Activated CD8-positive, alpha-beta T cell treated with anti-CD3 and anti-CD28 coated beads for 36 hours (primary cell): ENCODE measurements around the gene PTGES. TPM values are rescaled to one million over a fixed set of nuclear protein-coding genes. Genes with fewer than 3 reads are reported as not detected.

Source experiments
- ATAC-seq: fragments of 200-7000 bp; cut with Tn5 transposase; one replicate; pipeline ENCODE4 v1.10.0; 2021; ENCODE audit warnings: mild to moderate bottlenecking, moderate library complexity
- CTCF ChIA-PET: fragments of 350-600 bp; sonication (Branson Sonifier 250); formaldehyde crosslinking; loops from one replicate; lab custom pipeline; 2021; ENCODE audit warnings: antibody characterized with exemption; lab: Charles Lee
- POLR2A ChIA-PET: fragments of 350-600 bp; sonication (Branson Sonifier 250); formaldehyde crosslinking; loops from one replicate; lab custom pipeline; 2021; ENCODE audit warnings: antibody characterized with exemption; lab: Charles Lee
- DNase-seq: peaks from one replicate; pipeline ENCODE4 v3.0.0-alpha.2; 2020
- H3K27ac Mint-ChIP-seq: one replicate; pipeline ENCODE4 v1.8.0; 2021; ENCODE audit warnings: mild to moderate bottlenecking, mixed read lengths
- H3K27me3 Mint-ChIP-seq: one replicate; pipeline ENCODE4 v1.8.0; 2021; ENCODE audit warnings: mixed read lengths
- H3K36me3 Mint-ChIP-seq: one replicate; pipeline ENCODE4 v1.8.0; 2021; ENCODE audit warnings: low read depth, mixed read lengths
- H3K4me1 Mint-ChIP-seq: one replicate; pipeline ENCODE4 v1.8.0; 2021; ENCODE audit warnings: low read depth, mixed read lengths
- H3K4me3 Mint-ChIP-seq: one replicate; pipeline ENCODE4 v1.8.0; 2021; ENCODE audit warnings: mild to moderate bottlenecking, moderate library complexity, mixed read lengths
- H3K9me3 Mint-ChIP-seq: one replicate; pipeline ENCODE4 v1.8.0; 2021; ENCODE audit warnings: mixed read lengths
- CTCF ChIP-seq: fragments of 200-600 bp; IDR thresholded peaks from one replicate; pipeline ENCODE4 v1.8.0; 2022; ENCODE audit warnings: antibody characterized with exemption, mild to moderate bottlenecking
- intact Hi-C: fragments of 100-400 bp; cut with micrococcal nuclease; formaldehyde crosslinking; loops from one replicate; pipeline ENCODE4 v1.10.0; 2022
- total RNA-seq, 2 experiments: library from RNA; stranded (reverse); gene quantifications; one replicate each; pipeline ENCODE4 v1.2.3, GENCODE V29; 2021

Gene PTGES
- total RNA-seq, 2 experiments from 2014 or later = 0.20 to 0.56 TPM

GRCh38 chr9:129710169-129710453 is 42.7 kb downstream of the PTGES start:
- ATAC-seq (no peak), DNase-seq (no peak)
- no peaks in the 10 kb centered on the region for H3K9me3 Mint-ChIP-seq
- intact Hi-C loops = no loop called here
- TF ChIP-seq CTCF = no peak
- H3K36me3 Mint-ChIP-seq = no peaks in the 10 kb centered on the region
- CTCF ChIA-PET = interaction anchor here (1.0 to 4.5 kb wide), 4 partner anchors 14 to 74 kb away, joined by 3 to 27 read pairs (median 5); no protein-coding TSS in a partner anchor
- no peak overlapping the region for H3K27ac Mint-ChIP-seq
- no peak overlapping the region for H3K4me3 Mint-ChIP-seq
- peaks cover 20% of the 10 kb centered on the region for H3K4me1 Mint-ChIP-seq
- POLR2A ChIA-PET = no interaction called here
- H3K27me3 Mint-ChIP-seq = peaks cover 3% of the 10 kb centered on the region

GRCh38 chr9:129709438-129710168 is 43.2 kb downstream of the PTGES start:
- Mint-ChIP-seq H3K27me3 (peaks cover 3% of the 10 kb centered on the region), H3K27ac (no peak overlapping the region), H3K36me3 (no peaks in the 10 kb centered on the region), H3K9me3 (no peaks in the 10 kb centered on the region), H3K4me1 (peaks cover 20% of the 10 kb centered on the region), H3K4me3 (no peak overlapping the region)
- ATAC-seq = no peak
- TF ChIP-seq CTCF = no peak
- ChIA-PET CTCF (interaction anchor here (1.0 to 4.5 kb wide), 3 partner anchors 13 to 56 kb away, joined by 3 to 27 read pairs (median 5); no protein-coding TSS in a partner anchor), POLR2A (no interaction called here)
- intact Hi-C loops = no loop called here
- no peak for DNase-seq

GRCh38 chr9:129708793-129709192 is 44.0 kb downstream of the PTGES start:
- CTCF ChIA-PET = interaction anchor here (1.0 to 4.5 kb wide), 2 partner anchors 18 to 57 kb away, joined by 3 to 27 read pairs; no protein-coding TSS in a partner anchor
- Mint-ChIP-seq H3K27ac (no peak overlapping the region), H3K9me3 (no peaks in the 10 kb centered on the region), H3K4me3 (no peak overlapping the region), H3K27me3 (peaks cover 3% of the 10 kb centered on the region), H3K4me1 (peaks cover 20% of the 10 kb centered on the region), H3K36me3 (no peaks in the 10 kb centered on the region)
- POLR2A ChIA-PET = no interaction called here
- no peak for TF ChIP-seq CTCF
- ATAC-seq (no peak), DNase-seq (no peak)
- intact Hi-C loops = no loop called here

GRCh38 chr9:129704807-129705206 is 48.0 kb downstream of the PTGES start:
- DNase-seq (no peak), ATAC-seq (no peak)
- TF ChIP-seq CTCF = no peak
- Mint-ChIP-seq H3K36me3 (no peaks in the 10 kb centered on the region), H3K9me3 (no peaks in the 10 kb centered on the region), H3K4me3 (no peak overlapping the region), H3K4me1 (no peaks in the 10 kb centered on the region), H3K27ac (no peak overlapping the region), H3K27me3 (peaks cover 2% of the 10 kb centered on the region)
- intact Hi-C loops = no loop called here
- CTCF ChIA-PET = no interaction called here
- POLR2A ChIA-PET = no interaction called here

GRCh38 chr9:129703667-129704355 is 49.0 kb downstream of the PTGES start:
- Mint-ChIP-seq H3K27ac (no peak overlapping the region), H3K4me3 (no peak overlapping the region), H3K9me3 (no peaks in the 10 kb centered on the region), H3K36me3 (no peaks in the 10 kb centered on the region), H3K27me3 (peaks cover 5% of the 10 kb centered on the region), H3K4me1 (no peaks in the 10 kb centered on the region)
- no peak for TF ChIP-seq CTCF
- intact Hi-C loops = no loop called here
- POLR2A ChIA-PET = no interaction called here
- DNase-seq (no peak), ATAC-seq (no peak)
- CTCF ChIA-PET = interaction anchor here (3.0 kb wide), 1 partner anchor 23 kb away, joined by 16 read pairs; no protein-coding TSS in a partner anchor
